NCI-H226 (cell line): ENCODE results near the gene ST3GAL3.

Experiments
- DNase-seq: peaks from one replicate; pipeline ENCODE4 v3.0.0-alpha.2; 2015

ST3GAL3 gene

GRCh38 chr1:43882763-43883162, 175.4 kb downstream of the ST3GAL3 start:
- DNase-seq: no peak

DNA sequence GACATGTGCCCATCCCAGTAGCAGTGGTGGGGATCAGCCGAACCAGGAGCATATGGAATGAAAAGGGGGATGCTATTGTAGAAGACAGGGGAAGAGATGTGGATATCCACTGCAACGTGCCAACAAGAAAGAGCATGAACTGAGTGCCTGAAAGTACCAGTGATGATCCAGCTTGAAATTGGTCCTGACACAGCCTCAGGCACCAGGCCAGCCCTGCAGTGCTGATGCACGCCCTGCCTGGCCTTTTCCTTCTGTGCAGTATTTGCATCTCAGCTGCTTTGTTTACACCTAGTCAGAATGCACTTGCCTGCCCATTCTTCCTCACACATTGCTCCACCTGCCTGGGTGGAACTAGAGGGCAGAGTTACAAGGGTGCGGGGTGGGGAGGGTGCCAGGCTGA, 176.0 kb downstream of the ST3GAL3 start:
- no peak for DNase-seq

DNA sequence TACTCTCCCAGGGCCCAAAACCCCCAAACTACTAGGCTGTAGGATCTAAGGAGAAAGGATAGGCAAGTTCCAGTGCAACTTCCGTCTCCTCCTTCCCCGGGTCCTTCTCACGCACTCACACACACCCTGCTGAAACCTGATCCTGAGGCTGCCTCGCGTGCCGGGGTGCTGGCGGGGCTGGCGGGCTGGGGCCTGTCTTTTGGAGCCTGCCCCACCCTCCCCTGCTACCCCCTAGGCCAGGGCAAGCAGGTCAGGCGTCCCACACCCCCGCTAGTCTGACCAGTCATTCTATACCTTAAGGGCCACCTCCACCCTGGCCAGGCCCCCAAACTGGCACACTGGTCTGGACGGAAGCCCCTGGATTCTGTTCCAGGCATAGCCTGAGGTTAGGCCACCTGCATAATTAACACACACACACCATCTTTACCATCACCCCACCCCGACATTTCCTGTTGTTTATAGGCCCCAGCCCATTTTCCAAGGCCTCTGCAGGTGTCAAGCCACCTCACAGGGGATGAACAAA, 178.0 kb downstream of the ST3GAL3 start:
- no peak for DNase-seq

DNA sequence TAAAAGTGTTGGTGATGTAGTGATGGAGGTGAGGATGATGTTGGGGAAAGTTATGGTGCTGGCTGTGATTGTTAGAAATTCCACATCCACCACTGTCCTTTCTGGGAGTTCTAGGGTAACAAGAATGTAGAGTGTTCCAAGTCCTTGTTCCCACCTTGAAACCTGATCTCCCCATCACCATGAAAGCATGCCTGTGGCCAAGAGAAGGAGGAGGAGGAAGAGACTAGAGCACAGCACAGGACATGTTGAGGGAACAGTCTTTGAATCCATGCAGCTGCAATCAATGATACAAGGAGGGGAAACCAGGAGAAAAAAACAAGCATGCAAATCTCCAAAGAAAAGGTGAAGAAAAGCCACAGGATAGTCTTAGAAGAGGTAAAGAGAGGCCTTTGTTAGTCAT, 180.4 kb downstream of the ST3GAL3 start:
- no peak for DNase-seq

DNA sequence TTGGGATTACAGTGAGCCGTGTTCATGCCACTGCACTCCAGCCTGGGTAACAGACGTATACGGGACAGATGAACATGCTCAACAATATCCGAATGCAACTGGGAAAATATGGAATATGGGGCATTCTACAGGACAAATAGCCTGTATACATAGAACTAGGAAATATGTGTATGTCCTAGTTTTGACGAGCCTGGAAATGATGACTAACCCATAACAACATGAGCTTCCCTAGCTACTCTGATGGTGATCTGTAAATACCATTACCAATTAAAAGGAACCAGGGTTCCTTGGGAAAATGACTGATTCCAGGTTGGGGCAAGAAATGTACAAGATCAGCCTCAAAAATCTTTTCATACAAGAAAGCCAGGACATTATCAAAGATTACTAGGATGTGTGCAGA, 183.5 kb downstream of the ST3GAL3 start:
- no peak for DNase-seq

- DNase-seq: no peak
Observed at GRCh38 chr1:43893006-43893405, 185.7 kb downstream of the ST3GAL3 start.

- no peak for DNase-seq
Observed at GRCh38 chr1:43898981-43899380, 191.6 kb downstream of the ST3GAL3 start.

GRCh38 chr1:43900386-43900785, 193.1 kb downstream of the ST3GAL3 start:
- DNase-seq: no peak

DNA sequence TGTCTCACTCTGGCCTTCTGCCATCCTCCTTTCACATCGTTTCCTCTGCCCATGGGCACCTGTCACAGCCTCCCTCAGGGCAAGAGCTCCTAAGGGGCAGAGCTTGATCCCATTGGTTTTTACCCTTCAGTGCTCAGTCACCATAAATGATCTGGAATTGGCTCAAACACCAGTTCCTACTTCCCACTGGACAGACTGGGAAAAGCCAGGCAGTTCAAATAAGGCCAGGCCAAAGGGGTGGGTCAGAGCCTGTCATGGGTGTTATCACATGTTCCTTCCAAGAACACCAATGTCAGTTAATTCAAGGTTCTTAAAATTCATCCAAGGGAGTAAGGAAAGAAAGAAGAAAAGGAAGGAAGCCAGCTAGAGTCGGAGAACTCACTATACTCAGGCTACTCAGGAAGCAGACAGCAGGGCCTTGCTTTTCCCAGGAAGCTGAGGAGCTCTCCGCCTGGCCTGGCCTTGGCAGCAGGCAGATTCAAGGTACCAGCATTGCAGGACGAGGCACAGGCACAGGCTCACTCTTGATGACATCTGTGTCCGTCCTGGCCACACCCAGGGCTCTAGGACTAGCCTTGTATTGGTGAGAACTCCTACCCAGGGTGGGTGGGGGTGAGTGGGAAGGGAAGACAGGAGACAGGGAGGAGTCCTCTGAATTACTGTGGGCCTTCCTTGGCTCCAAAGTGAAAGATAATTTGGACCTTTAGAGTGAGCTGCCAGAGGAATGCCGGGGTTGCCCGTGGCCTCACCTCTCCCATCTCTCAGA, 194.0 kb downstream of the ST3GAL3 start:
- no peak for DNase-seq

- no peak for DNase-seq
Observed at GRCh38 chr1:43902058-43902831, 194.9 kb downstream of the ST3GAL3 start.

DNA sequence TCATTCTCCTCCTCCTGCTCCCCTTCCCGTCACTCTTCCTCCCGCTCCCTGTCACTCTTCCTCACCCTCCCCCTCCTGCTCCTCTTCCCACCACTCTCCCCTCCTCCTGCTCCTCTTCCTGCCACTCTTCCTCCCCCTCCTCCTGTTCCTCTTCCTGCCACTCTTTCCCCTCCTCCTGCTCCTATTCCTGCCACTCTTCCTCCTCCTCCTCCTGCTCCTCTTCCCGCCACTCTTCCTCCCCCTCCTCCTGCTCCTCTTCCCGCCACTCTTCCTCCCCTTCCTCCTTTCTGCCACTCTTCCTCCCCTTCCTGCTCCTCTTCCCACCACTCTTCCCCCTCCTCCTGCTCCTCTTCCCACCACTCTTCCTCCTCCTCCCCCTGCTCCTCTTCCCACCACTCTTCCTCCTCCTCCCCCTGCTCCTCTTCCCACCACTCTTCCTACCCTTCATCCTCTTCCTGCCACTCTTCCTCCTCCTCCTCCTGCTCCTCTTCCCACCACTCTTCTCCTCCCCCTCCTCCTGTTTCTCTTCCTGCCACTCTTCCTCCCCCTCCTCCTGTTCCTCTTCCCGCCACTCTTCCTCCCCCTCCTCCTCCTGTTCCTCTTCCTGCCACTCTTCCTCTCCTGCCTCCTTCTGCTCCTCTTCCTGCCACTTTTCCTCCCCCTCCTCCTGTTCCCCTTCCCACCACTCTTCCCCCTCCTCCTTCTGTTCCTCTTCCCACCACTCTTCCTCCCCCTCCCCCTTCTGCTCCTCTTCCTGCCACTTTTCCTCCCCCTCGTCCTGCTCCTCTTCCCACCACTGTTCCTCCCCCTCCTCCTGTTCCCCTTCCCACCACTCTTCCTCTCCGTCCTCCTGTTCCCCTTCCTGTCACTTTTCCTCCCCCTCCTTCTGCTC, 197.6 kb downstream of the ST3GAL3 start:
- DNase-seq: no peak

- DNase-seq: no peak
Observed at GRCh38 chr1:43908226-43908625, 200.9 kb downstream of the ST3GAL3 start.

GRCh38 chr1:43908858-43909257, 201.5 kb downstream of the ST3GAL3 start:
- no peak for DNase-seq

DNA sequence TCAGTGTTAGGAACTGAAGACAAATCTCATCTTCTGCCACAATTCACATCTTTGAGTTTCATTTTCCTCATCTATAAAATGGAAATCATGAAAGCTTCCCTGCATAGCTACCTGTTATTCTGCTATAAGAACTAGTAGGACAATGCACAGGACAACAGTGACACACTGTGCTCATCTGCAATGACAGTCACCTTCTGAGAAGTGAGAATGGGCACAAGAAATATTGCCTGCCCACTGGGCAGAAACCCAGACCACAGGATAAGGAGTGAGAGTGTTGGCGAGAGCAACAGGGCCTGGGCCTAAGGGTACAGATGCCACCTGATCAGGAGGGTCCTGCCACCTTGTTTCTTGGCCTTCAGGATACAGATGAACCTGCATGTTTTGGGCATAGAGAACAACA, 203.0 kb downstream of the ST3GAL3 start:
- no peak for DNase-seq

DNA sequence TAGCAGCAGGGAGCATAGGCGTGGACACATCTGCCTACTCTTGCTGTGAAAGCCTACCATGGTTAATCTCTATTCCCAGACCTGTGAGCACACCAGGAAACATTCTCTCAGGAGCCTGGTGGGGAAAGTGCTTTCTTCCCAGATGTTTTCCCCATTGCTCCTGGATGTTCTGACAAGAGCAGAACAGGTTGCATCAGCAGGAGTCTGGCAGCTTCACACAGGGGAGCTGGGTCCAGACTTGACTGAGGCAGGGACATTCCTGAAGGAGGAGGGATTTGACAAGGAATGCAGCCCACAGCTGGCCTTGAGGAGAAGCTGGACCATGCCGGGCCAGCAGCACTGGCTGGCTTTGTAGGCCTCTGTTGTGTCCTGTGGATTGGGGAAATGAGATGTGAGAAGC, 205.3 kb downstream of the ST3GAL3 start:
- DNase-seq: no peak

DNA sequence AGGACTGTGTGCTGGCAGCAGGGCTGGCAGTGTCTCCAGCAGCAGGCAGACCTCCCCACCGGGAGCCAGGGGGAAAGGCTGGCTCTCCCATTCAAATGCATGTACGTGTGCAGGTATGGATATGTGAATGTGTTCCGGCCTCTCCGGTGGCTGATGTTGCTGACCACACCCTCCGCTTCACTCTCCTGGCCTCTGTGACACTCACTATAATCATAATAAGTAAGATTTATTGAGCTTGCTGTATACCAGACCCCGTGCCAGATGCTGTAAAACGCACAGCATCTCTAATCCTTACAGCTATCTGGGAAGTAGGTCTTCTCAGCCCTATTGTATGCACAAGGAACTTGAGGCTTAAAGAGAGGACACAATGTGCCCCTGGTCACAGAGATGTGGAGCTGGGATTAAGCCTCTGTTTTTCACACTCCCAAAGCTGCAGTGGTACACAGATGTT, 205.7 kb downstream of the ST3GAL3 start:
- no peak for DNase-seq

- no peak for DNase-seq
Observed at GRCh38 chr1:43913666-43914360, 206.5 kb downstream of the ST3GAL3 start.

GRCh38 chr1:43914576-43915525, 207.5 kb downstream of the ST3GAL3 start:
- DNase-seq: no peak

DNA sequence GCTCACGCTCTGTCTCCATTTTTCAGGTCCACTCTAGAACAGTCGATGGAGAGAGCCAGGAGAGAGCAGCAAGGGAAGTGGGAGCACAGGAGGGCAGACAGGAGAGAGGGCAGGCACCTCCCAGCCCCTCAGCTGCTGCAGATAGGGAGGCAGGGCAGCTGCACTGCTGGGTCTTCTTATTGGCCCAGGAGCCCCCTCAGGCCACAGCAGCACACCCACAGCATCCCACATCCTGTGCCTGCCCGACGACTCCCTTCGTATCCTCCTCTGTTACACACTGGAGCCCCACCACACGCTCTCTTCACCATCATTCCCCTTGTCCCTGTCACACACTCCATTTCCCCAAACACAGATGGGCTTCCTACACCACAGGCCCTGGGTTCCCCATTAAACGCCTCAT, 212.6 kb downstream of the ST3GAL3 start:
- DNase-seq: peak; percentile 16

GRCh38 chr1:43921022-43921421, 213.7 kb downstream of the ST3GAL3 start:
- no peak for DNase-seq

GRCh38 chr1:43924516-43924915, 217.2 kb downstream of the ST3GAL3 start:
- peak; percentile 50 for DNase-seq
